C4-2B (cell line): ENCODE data around the gene WHRN.

Experiments used
- CTCF ChIP-seq: fragments of 450-650 bp; conservative IDR thresholded peaks from 2 replicates; pipeline ENCODE4 v1.5.1; 2017; ENCODE audit warnings: mild to moderate bottlenecking
- ZFX ChIP-seq: fragments of 450-650 bp; IDR thresholded peaks from 2 replicates; pipeline ENCODE4 v1.6.1; 2017

GRCh38 chr9:114478871-114479270 is 26.4 kb downstream of the WHRN start:
- TF ChIP-seq CTCF (no peak), ZFX (no peak)
